ENCODE results near the gene MRPS35.
"Not testable (repeated sequence)": the region's sequence is repeated elsewhere in the genome, so short reads cannot be mapped to it uniquely, and the experiment has no call there.

The MRPS35 gene

GRCh38 chr12:27709212-27709931 lies 1.3 kb upstream of the MRPS35 start:
- DNase-seq (ENCODE audit: low spot score): no peak
- no peak for FAIRE-seq

GRCh38 chr12:27709932-27710591 lies 570 bp upstream of the MRPS35 start:
- FAIRE-seq: no peak
- no peak for DNase-seq (ENCODE audit: low spot score)

DNA sequence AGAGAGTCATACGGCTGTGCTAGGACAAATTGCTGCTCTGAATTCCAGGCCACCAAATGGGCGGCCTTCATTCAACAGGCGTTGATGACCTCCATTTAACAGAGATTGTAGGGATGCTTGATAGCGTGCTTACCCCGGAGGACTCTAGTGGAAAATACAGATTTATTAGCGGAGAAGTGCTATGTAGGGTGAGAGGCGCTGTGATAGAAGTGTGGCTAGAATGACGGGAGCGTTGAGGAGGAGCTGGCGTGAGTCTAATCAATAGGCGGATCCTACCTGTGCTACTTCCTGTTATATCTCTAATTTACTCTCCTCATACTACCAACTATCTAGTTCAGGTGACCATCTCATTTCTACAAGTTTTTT lies 668 bp downstream of the MRPS35 start:
- no peak for DNase-seq (ENCODE audit: low spot score)
- no peak for FAIRE-seq

DNA sequence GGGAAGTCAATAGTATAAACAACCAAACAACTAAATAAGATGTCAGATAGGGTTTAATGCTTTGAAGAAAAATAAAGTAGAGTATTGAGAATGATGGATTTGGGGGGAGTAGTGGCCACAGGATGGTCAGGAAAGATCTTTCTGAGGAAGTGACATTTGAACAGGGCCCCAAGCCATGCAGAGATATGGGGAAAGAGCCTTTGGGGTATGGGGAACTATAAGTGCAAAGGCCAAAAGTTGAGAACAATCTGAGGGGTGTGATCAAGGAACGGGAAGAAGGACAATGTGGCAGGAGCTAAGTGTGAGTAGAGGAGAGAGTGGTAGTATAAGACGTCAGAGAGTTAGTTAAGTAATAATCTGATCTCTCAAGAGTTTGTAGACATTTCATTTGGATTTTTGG lies 1.3 kb downstream of the MRPS35 start:
- no peak for DNase-seq (ENCODE audit: low spot score)
- FAIRE-seq: no peak

DNA sequence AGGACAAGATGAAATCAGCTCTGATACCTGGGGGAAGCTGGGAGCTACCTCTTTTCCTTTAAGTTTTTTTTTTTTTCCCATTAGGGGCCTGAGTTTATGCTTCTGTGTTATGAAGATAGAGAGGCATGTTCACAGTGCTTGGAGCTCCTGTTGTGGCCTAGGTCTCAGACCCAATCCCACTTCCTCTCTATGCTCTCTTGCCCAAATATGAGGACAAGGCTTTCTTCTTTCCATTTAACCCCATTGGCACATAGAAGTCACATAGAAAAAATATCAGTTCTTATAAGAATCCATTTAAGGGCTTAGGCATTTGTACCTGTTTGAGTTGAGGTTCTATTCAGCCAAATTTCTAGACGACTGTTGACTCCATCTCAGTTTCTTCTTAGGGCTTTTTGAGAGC lies 12.6 kb downstream of the MRPS35 start:
- DNase-seq (ENCODE audit: low spot score) (no peak), FAIRE-seq (no peak)

DNA sequence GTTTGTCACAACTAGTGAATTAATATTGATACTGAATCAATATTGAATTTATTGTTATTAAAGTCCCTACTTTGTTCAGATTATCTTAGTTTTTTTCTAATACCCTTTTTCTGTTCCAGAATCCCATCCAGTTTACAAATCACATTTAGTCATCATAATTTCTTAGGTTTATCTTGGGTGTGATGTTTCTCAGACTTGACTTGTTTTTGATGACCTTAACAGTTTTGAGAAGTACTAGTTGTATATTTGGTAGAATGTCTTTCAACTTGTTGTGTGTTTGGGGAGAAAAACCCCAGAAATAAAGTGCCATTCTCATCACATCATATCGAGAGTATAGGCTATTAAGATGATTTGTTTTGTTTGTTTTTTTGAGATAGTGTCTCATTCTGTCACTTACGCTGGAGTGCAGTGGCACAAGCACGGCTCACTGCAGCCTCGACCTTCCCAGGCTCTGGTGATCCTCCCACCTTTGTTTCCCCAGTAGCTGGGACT lies 19.5 kb downstream of the MRPS35 start:
- FAIRE-seq (no peak), DNase-seq (ENCODE audit: low spot score) (no peak)

DNA sequence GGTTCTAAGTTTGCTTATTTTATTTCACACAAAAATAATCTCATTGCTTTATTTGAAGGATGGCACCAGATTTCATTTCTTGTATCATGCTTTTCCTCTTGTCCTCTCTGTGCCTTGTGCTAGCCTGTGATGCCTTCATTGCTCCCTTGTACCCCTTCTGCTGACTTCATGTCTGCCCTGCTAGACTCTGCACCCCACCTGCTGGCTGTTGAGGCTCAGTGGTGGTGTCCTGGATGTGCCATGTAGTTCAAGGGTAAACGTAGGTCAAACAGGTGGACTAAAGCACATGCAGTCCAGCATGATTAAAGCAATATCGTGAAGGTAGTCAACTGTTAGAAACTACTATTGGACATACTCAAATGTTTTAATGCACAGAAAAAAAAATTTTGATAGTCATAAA lies 21.6 kb downstream of the MRPS35 start:
- FAIRE-seq (no peak), DNase-seq (ENCODE audit: low spot score) (no peak)

DNA sequence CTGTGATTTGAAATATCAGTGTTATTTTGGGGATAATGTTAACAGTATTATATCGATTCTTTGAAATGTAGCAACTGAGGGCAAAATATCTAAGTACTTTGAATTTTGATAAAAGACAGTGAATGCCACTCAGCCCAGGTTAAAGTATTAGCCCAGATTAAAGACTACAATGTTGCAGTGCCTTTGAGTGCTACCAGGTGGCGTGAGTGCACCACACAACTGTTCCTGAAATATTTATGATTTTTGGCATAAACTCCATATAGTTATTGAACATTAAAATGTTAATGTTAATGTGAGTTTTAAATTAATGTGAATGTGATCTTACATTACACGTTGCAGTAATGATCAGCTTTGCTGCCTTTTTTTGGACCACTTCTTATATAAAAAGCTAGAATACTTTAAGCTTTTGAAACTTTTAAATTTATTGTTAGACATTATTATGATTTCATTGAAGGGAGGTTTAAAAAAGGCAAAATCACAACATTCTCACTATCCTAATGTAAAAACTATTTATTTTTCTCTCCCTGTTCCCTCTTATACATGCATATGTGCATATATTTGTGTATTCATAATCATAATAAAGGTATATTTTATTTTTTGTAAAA lies 22.5 kb downstream of the MRPS35 start:
- FAIRE-seq (peak; percentile 60), DNase-seq (ENCODE audit: low spot score) (peak; percentile 16)

GRCh38 chr12:27733791-27734190 lies 23.2 kb downstream of the MRPS35 start:
- no peak for DNase-seq (ENCODE audit: low spot score)
- FAIRE-seq: no peak

GRCh38 chr12:27734321-27734720 lies 23.7 kb downstream of the MRPS35 start:
- not testable (repeated sequence) for DNase-seq (ENCODE audit: low spot score); FAIRE-seq

DNA sequence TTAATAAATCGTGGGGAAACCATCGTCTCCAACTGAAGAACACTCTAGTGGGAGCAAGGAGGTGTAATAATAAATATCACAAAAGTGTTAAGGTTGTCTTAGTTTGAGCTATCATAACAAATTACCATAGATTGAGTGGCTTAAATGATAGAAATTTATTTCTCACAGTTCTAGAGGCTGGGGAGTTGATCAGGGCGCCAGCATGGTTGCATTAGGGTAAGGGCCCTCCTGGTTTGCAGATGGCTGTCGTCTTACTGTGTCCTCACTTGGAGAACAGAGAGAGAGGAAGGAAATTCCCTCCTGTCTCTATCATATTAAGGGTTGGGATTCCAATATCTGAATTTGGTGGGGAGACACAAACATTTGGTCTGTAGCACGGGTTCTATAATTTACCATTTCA lies 33.0 kb downstream of the MRPS35 start:
- no peak for DNase-seq (ENCODE audit: low spot score)
- FAIRE-seq: no peak

GRCh38 chr12:27745734-27746133 lies 35.1 kb downstream of the MRPS35 start:
- not testable (repeated sequence) for FAIRE-seq; DNase-seq (ENCODE audit: low spot score)

- DNase-seq (ENCODE audit: low spot score): peak; percentile 17
- FAIRE-seq: peak; percentile 73
Measured at GRCh38 chr12:27747111-27747820, 36.6 kb downstream of the MRPS35 start.

DNA sequence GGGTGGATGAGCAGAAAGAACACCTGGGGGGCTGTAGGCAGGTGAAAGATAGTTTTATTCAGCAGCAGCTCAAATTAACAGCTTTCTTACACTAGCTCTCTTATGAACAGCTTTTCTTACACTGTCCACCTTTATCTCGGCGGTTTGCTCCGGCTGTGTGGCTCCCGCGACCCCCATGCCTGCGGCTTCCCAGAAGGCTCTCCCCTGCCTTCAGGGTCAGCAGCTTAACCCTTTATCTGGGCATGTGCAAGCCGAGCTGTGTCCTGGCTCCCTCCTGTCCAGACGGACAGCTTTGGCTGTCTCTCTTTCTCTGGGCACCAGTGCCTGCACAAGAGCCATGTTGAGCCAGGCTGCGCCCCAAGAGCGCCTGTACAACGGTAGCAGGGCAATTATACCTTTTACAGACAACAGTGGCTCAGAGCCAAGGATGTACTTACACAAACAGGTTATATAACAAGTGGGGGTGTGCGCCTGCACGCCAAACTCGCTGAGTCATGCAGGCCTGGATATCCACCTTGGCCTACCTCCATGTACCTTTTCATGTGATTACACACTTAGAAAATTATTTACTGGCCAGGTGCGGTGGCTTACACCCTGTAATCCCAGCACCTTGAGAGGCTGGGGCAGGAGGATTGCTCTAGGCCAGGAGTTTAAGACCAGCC lies 40.9 kb downstream of the MRPS35 start:
- no peak for FAIRE-seq
- no peak for DNase-seq (ENCODE audit: low spot score)

DNA sequence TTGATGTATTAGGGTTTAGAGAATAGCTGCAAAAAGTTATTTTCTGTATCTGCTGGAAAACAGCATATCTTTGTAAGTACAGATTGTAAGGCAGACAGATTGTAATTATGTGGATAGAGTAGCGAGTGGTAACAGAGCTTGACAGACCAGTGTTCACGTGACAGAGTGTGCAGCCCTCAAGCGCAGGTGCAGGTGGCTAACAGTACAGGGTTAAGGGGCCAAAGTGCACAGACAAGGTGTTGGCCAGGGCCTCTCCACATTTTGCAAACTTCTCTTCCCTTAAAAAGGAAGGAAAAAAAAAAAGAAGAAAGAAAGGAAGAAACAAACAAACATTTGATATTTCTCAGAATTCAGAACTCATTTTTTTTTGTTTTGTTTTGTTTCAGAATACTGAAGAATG lies 44.2 kb downstream of the MRPS35 start:
- DNase-seq (ENCODE audit: low spot score) (no peak), FAIRE-seq (no peak)

GRCh38 chr12:27756670-27757195 lies 46.1 kb downstream of the MRPS35 start:
- no peak for FAIRE-seq
- no peak for DNase-seq (ENCODE audit: low spot score)

GRCh38 chr12:27762757-27763156 lies 52.1 kb downstream of the MRPS35 start:
- DNase-seq (ENCODE audit: low spot score): no peak
- FAIRE-seq: no peak

- DNase-seq (ENCODE audit: low spot score) (no peak), FAIRE-seq (no peak)
Measured at GRCh38 chr12:27766587-27766986, 56.0 kb downstream of the MRPS35 start.

- FAIRE-seq (no peak), DNase-seq (ENCODE audit: low spot score) (no peak)
Measured at GRCh38 chr12:27769142-27769673, 58.6 kb downstream of the MRPS35 start.

- FAIRE-seq: no peak
Measured at GRCh38 chr12:27771481-27772327, 61.1 kb downstream of the MRPS35 start.

More at GRCh38 chr12:27771481-27772327, 61.1 kb downstream of the MRPS35 start:
- no peak for DNase-seq (ENCODE audit: low spot score)

All from RCC 7860 (cell line).